Activated T-helper 1 cell treated with anti-CD3 and anti-CD28 coated beads, Interleukin-2, amount 50 U/mL, for 16 hours (primary cell): Measurements from ENCODE around the gene RAP1GAP.

Source experiments
- DNase-seq, 2 donors: peaks; one replicate each; pipeline ENCODE4 v3.0.0-alpha.2; 2020; ENCODE audit warnings: low read depth in 1 of 2, low spot score in 1 of 2

The RAP1GAP gene

GRCh38 chr1:21594501-21594900 lies 74.7 kb downstream of the RAP1GAP start:
- no peak for DNase-seq

GRCh38 chr1:21593231-21593630 lies 75.9 kb downstream of the RAP1GAP start:
- no peak for DNase-seq

DNA sequence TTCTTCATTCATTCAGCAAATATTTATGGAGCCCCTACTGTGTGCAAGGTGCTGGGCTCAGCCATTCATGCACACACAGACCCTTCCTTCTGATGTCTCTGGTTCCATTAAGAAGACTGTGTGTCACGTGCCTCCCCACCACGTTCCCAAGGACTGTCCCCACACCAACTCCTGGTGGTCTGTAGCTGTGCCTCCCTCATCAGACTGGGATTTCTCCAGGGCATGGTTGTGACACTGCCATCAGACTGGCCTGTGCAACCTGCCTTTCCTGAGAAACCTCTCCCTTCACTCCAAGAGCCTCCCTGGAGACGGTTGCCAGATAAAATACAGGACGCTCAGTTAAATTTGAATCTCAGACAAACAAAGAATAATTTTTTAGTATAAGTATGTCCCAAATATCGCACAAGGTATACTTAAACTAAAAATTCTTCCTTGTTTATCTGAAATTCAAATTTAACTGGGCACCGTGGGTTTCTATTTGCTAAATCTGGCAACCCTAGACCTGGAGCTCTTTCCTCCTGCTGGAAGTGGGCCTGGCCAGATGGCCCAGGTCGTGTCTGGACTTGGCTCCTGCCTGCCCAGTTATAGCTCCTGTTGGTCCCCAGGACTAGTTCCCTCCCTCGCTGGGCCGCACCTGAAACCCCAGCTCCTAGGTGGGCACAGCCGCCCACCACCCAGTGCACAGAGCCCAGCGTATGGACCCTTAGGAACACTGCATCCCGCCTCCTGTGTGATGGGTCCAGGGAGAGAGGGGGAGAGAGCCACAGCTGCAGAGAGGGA lies 76.9 kb downstream of the RAP1GAP start:
- no peak for DNase-seq

- no peak for DNase-seq
These were observed 78.2 kb downstream of the RAP1GAP start for GRCh38 chr1:21590934-21591333.

DNA sequence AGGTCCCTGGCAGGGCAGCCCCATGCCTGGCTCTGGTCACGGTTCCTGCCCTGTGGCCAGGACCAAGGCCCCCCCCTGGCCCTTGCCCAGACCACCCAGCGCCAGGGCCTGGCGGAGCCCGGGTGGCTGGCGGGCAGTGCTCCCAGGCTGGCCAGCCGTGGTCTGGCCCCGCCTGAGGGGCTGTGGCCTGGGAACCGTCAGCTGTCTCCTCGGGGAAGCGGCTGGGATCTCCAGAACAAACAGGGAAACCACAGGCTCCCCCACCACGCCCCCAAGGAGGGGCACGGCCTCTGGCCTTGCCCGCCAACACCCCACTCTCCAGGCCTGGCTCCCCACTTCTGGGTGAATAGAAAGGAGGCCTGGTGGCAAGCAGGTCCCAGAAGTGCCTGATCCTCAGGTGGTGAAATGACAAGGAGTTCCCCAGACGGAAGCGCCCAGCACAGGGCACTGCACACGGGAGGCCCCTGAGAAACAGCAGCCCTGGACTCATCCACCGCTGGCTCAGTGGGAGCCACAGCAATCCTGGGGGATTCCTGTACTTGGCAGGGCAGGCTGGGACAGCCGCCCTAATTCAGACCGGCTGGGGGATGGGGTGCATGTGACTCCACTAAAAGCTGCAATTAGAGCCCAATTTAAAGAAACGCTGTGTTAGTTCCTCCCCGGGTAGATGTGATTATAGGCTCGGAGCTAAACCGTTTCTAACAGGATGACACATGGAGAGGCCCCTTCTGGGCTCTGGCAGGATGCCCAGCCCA lies 78.9 kb downstream of the RAP1GAP start:
- DNase-seq = no peak

DNA sequence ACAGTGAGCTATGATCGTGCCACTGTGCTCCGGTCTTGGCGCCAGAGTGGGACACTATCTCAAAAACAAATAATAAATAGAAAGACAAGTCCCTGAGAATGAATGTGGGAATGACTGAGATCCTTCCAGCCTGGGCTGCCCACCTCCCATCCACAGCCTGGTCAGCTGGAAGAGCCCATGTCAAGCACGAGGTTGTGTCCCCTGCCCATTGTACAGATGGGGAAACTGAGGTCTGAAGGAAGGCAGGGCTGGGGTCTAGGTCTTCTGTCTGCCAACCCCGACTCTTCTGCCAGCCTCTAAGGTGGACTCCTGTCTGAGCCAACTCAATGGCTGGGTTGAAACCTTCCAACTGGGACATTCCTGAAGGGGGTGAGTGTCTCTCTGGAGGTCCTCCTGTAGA lies 79.5 kb downstream of the RAP1GAP start:
- DNase-seq = no peak

DNA sequence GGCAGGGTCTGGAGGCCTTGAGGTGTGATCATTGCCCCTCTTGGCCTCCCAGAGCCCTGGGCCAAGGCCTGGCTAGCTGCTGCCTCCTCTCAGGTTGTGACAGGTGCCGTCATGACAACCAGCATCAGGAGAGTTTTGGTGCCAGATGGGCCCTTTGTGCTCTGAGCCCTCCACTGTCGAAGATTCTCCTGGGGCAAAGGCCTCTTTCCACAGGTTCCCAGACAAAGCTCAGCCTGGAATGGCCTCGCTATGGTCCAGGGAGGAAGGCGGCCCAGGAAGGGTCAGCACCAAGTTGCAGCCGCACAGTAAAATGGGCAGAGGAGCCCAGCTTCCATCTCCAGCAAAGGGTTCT lies 81.6 kb downstream of the RAP1GAP start:
- DNase-seq = no peak

DNA sequence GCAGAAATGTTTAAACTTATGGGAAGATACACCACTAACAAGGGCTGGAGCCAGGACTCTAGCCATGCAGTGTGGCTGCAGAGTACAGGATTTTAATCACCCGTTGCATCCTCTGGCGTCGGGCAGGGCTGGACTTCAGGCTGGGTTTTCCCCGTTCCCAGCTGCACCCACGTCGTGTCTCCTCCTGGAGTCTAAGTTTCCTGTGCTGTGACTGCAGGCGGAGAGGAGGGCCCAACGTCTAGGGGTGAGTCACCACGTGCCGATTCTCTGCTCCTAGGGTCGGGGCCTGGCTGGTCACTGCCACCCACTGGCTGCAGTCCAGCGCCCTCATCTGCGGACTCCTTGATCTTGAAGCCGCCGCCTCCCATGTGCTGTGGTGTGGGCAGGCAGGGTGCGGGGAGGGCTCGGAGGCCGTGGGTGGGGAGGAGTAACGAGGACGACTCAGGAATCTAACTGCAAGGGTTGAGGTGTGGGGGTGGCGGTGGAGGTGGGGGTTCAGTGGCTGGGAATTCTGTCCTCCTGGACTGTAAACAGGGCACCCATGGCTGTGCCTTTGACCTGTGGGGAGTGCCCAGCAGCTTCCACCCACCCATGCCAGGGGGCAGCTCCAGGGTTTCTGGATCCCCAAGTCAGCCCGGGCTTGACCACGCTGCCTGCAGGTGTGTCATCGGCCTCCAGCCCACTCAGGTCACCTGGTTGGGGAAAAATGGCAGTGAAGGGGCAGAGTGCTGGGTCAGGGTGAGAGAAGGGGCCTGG lies 82.1 kb downstream of the RAP1GAP start:
- DNase-seq = no peak

GRCh38 chr1:21586222-21586621 lies 82.9 kb downstream of the RAP1GAP start:
- no peak for DNase-seq

DNA sequence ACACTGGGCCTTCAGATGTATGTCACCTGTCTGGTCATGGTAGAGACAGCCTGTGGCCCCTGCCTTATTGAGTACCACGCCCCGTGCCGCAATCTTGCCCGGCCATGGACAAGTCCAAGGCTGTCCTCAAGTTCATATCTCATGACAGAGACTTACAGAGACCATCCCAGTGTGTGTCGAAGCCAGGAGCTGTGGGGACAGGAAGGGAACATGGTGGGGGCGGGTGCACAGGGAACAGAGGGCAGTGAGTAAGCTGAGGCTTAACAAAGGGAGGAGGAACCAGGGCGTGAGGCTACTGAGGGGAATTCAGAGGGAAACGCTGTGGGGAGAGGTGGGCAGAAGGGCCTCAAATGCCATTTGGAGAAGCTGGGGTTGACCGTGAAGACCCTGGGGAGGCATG lies 84.1 kb downstream of the RAP1GAP start:
- DNase-seq = no peak

DNA sequence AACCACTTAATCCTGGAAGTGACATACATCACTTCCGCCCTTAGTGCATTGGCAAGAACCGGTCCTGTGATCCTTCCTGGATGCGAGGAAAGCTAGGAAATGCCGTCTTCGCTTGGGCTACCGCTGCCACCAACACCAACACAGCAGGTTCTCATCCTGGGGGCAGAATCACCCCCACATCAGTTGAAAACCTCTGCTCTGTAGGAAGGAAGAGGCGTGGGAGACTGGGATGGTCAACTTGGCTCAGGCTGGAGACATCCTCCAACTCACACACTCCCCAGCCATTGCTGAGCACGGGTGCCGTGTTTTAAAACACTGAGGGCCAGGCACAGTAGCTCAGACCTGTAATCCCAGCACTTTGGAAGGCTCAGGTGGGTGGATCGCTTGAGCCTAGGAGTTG lies 85.1 kb downstream of the RAP1GAP start:
- DNase-seq = no peak

DNA sequence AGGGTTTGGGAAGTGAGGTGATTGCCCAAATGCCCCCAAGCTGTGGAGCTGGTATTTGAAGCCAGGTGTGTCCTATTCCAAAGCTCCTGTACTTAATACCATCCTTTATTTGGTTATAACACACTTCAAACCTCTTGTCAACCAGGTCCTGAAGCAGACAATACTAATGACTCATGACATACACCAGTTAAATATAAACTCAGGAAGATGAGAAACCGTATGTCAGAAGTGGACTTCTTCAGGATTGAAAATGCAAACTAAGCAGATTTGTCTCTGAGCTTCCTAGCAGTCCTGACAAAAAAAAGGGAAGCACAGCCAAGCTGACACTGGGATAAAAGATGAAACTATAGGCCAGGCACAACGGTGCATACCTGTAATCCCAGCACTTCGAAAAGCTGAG lies 89.4 kb downstream of the RAP1GAP start:
- DNase-seq = no peak

DNA sequence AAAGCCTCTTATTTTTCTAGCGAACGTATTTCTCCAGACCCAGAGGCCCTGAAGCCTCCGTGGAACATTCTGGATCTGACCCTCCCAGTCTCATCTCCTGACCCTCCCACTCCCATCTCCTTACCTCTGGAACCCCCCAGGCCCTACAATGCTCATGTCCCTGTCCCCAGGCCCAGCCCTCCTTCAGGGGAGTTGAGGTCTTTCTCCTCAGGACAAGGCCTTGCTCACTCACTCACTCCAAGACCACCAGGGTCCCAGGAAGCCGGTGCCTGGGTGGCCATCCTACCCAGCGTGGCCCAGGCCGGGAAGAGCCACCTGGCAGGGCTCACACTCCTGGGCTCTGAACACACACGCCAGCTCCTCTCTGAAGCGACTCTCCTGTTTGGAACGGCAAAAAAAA lies 91.2 kb downstream of the RAP1GAP start:
- no peak for DNase-seq

GRCh38 chr1:21577324-21577723 lies 91.8 kb downstream of the RAP1GAP start:
- no peak for DNase-seq

DNA sequence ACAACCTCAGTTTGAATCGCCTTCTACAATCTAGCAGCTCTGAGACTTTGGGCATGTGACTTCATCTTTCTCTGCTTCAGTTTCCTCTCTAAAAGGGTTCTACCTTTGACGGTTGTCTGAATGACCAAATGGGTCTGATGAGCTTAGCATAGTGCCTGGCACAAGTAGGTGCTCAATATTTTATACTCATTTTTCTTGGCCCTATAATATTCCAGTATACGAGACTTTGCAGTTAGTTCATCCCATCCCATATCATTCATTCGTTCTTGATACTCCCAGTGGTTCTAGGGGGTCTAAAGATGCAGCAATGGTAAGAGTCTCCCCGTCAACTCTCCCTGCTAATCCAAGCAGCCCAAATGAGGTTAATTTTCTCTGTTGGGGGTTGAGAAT lies 92.4 kb downstream of the RAP1GAP start:
- no peak for DNase-seq

- no peak for DNase-seq
These were observed 92.9 kb downstream of the RAP1GAP start for GRCh38 chr1:21576031-21576797.

- DNase-seq = no peak
These were observed 93.7 kb downstream of the RAP1GAP start for GRCh38 chr1:21575351-21575942.

GRCh38 chr1:21574466-21575151 lies 94.5 kb downstream of the RAP1GAP start:
- no peak for DNase-seq

DNA sequence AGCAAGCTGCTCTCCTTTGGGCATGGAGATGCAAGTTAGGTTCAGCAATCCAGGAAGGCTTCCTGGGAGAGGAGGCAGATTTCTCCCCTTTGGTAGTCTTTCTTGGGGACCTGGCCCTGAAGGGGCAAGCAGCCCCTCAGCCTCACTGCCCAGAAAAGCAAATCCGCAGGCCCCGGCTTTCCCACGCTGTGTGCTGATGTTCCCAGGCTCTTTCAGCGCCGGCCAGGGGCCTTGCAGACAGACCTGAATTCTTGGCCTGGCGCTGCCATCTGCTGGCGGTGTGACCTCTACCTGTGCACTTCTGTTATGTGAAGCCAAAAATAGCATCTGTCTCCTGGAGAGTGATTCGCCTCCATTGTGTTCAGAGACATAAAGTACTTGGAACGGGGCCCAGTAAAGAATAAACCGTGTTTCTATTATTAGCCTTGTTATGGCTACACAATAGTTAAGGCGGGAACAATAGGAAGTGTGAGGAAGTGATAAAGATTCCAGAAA lies 95.1 kb downstream of the RAP1GAP start:
- no peak for DNase-seq

- no peak for DNase-seq
These were observed 95.7 kb downstream of the RAP1GAP start for GRCh38 chr1:21573475-21573874.
